Activated CD8-positive, alpha-beta T cell treated with anti-CD3 and anti-CD28 coated beads for 36 hours (primary cell): Measurements from ENCODE around the gene BRINP3. TPM values are rescaled to one million over a fixed set of nuclear protein-coding genes. Genes with fewer than 3 reads are reported as not detected.

Source experiments
- ATAC-seq: fragments of 200-7000 bp; cut with Tn5 transposase; one replicate; pipeline ENCODE4 v1.10.0; 2021; ENCODE audit warnings: mild to moderate bottlenecking, moderate library complexity
- CTCF ChIA-PET: fragments of 350-600 bp; sonication (Branson Sonifier 250); formaldehyde crosslinking; loops from one replicate; lab custom pipeline; 2021; ENCODE audit warnings: antibody characterized with exemption; lab: Charles Lee
- POLR2A ChIA-PET: fragments of 350-600 bp; sonication (Branson Sonifier 250); formaldehyde crosslinking; loops from one replicate; lab custom pipeline; 2021; ENCODE audit warnings: antibody characterized with exemption; lab: Charles Lee
- DNase-seq: peaks from one replicate; pipeline ENCODE4 v3.0.0-alpha.2; 2020
- H3K27ac Mint-ChIP-seq: one replicate; pipeline ENCODE4 v1.8.0; 2021; ENCODE audit warnings: mild to moderate bottlenecking, mixed read lengths
- H3K27me3 Mint-ChIP-seq: one replicate; pipeline ENCODE4 v1.8.0; 2021; ENCODE audit warnings: mixed read lengths
- H3K36me3 Mint-ChIP-seq: one replicate; pipeline ENCODE4 v1.8.0; 2021; ENCODE audit warnings: low read depth, mixed read lengths
- H3K4me1 Mint-ChIP-seq: one replicate; pipeline ENCODE4 v1.8.0; 2021; ENCODE audit warnings: low read depth, mixed read lengths
- H3K4me3 Mint-ChIP-seq: one replicate; pipeline ENCODE4 v1.8.0; 2021; ENCODE audit warnings: mild to moderate bottlenecking, moderate library complexity, mixed read lengths
- H3K9me3 Mint-ChIP-seq: one replicate; pipeline ENCODE4 v1.8.0; 2021; ENCODE audit warnings: mixed read lengths
- intact Hi-C: fragments of 100-400 bp; cut with micrococcal nuclease; formaldehyde crosslinking; loops from one replicate; pipeline ENCODE4 v1.10.0; 2022
- total RNA-seq, 2 experiments: library from RNA; stranded (reverse); gene quantifications; one replicate each; pipeline ENCODE4 v1.2.3, GENCODE V29; 2021
- TF ChIP-seq, protein P1 (sequence below): fragments of 200-600 bp; IDR thresholded peaks from one replicate; pipeline ENCODE4 v1.8.0; 2022; ENCODE audit warnings: antibody characterized with exemption, mild to moderate bottlenecking

BRINP3 gene
- total RNA-seq, 2 experiments from 2014 or later = not detected

DNA sequence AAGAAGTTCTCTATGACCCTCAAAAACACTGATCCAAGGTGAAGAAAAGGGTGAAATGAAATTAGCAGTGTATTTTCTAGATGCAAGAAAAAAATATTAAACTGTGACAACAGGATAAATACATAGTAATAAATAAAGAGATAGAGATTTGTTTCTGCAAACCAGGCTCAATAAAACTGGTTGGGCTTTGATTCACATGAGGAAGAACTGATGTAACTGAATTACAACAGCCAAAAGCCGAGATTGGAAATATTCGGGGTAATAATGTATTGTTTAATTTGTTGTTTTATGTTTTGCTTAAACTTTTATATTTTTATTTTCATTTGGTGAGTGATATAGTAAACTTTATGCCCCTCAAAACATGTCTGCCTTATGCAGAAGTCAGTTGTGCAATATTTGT, 285.0 kb downstream of the BRINP3 start:
- ATAC-seq = no peak
- no peak overlapping the region for H3K4me3 Mint-ChIP-seq
- H3K9me3 Mint-ChIP-seq = peaks cover 4% of the 10 kb centered on the region
- TF ChIP-seq, protein P1, sequence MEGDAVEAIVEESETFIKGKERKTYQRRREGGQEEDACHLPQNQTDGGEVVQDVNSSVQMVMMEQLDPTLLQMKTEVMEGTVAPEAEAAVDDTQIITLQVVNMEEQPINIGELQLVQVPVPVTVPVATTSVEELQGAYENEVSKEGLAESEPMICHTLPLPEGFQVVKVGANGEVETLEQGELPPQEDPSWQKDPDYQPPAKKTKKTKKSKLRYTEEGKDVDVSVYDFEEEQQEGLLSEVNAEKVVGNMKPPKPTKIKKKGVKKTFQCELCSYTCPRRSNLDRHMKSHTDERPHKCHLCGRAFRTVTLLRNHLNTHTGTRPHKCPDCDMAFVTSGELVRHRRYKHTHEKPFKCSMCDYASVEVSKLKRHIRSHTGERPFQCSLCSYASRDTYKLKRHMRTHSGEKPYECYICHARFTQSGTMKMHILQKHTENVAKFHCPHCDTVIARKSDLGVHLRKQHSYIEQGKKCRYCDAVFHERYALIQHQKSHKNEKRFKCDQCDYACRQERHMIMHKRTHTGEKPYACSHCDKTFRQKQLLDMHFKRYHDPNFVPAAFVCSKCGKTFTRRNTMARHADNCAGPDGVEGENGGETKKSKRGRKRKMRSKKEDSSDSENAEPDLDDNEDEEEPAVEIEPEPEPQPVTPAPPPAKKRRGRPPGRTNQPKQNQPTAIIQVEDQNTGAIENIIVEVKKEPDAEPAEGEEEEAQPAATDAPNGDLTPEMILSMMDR = no peak
- no peak overlapping the region for H3K27ac Mint-ChIP-seq
- no peaks in the 10 kb centered on the region for H3K27me3 Mint-ChIP-seq
- DNase-seq = no peak
- no peaks in the 10 kb centered on the region for H3K4me1 Mint-ChIP-seq
- intact Hi-C loops = no loop called here
- H3K36me3 Mint-ChIP-seq = no peaks in the 10 kb centered on the region
- POLR2A ChIA-PET = no interaction called here
- CTCF ChIA-PET = no interaction called here

DNA sequence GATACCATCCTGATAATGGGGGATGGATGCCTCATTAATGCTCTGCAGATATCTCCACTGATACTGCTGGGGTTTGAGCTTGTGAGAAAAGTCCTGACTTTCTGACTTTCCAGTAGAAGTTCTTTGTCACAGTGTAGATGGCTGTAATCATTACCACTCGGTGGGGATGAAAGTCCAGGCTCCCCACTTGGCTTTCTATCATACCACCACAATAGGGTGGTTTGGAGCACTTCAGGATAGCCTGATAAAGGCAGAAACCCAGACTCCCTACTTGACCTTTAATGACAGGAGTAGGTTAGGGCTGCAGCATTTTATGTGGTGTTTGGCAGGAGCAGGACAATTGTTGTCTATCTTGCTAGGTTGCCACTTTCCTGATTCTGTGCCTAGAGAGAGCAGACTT, 294.1 kb downstream of the BRINP3 start:
- intact Hi-C loops = no loop called here
- no peak overlapping the region for H3K27ac Mint-ChIP-seq
- no peak for DNase-seq
- POLR2A ChIA-PET = no interaction called here
- ATAC-seq = no peak
- TF ChIP-seq, protein P1 = no peak
- no peaks in the 10 kb centered on the region for H3K36me3 Mint-ChIP-seq
- peaks cover 3% of the 10 kb centered on the region for H3K9me3 Mint-ChIP-seq
- H3K27me3 Mint-ChIP-seq = no peaks in the 10 kb centered on the region
- CTCF ChIA-PET = no interaction called here
- H3K4me1 Mint-ChIP-seq = no peaks in the 10 kb centered on the region
- H3K4me3 Mint-ChIP-seq = no peak overlapping the region

DNA sequence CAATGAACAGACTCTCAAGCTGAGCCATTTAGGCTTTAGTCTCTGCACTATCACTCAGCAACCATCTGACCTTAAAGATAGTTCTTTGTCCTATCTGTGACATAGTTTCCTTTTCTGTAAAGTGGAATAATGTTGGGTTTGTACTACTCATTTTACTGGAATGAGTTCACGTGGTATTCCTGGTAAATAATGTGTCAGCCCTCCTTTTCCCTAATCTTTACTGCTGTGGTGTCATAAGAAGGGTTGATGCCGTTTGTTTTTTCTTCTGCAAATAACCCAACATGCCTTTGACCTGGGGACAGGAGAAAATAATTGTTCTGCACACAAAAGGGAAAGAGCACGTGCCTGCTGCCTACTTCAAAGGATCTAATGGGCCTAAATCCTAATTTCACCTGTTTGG, 297.8 kb downstream of the BRINP3 start:
- Mint-ChIP-seq H3K9me3 (peaks cover 3% of the 10 kb centered on the region), H3K4me3 (no peak overlapping the region), H3K4me1 (no peaks in the 10 kb centered on the region), H3K27me3 (no peaks in the 10 kb centered on the region), H3K36me3 (no peaks in the 10 kb centered on the region), H3K27ac (no peak overlapping the region)
- CTCF ChIA-PET = no interaction called here
- POLR2A ChIA-PET = no interaction called here
- TF ChIP-seq, protein P1 = no peak
- intact Hi-C loops = no loop called here
- ATAC-seq = no peak
- no peak for DNase-seq

- Mint-ChIP-seq H3K27ac (no peak overlapping the region), H3K9me3 (peaks cover 3% of the 10 kb centered on the region), H3K36me3 (no peaks in the 10 kb centered on the region), H3K4me3 (no peak overlapping the region), H3K4me1 (no peaks in the 10 kb centered on the region), H3K27me3 (no peaks in the 10 kb centered on the region)
- no peak for ATAC-seq
- CTCF ChIA-PET = no interaction called here
- TF ChIP-seq, protein P1 = no peak
- no peak for DNase-seq
- intact Hi-C loops = no loop called here
- POLR2A ChIA-PET = no interaction called here
Observed at GRCh38 chr1:190178827-190179226, 298.8 kb downstream of the BRINP3 start.

DNA sequence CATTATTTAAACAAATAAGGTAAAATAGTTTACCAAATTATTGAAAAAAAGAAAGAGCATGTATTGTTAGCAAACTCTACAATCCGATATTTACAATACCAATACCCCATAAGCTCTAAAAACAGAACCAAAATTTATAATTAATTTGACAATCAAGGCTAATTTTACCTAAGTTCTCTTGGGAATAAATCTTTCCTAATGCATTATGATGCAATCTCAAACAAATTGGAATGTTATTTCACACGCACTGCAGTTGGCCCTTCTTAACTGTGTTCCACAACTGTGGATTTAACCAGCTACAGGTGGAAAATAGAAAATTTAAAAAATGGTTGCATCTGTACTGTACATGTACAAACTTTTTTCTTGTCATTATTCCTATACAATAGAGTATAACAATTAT, 300.1 kb downstream of the BRINP3 start:
- Mint-ChIP-seq H3K4me1 (no peaks in the 10 kb centered on the region), H3K36me3 (no peaks in the 10 kb centered on the region), H3K27me3 (no peaks in the 10 kb centered on the region), H3K9me3 (peaks cover 2% of the 10 kb centered on the region), H3K27ac (no peak overlapping the region), H3K4me3 (no peak overlapping the region)
- intact Hi-C loops = no loop called here
- ATAC-seq (no peak), DNase-seq (no peak)
- TF ChIP-seq, protein P1 = no peak
- ChIA-PET POLR2A (no interaction called here), CTCF (no interaction called here)
